Astrocyte (in vitro differentiated cells and primary cell): ENCODE results near the gene POLR1E.

Experiments used
- EZH2 ChIP-seq: IDR thresholded peaks from 2 replicates; pipeline ENCODE4 v1.6.1; 2012; ENCODE audit warnings: mild to moderate bottlenecking, low read length, inconsistent platforms; ENCODE audit not compliant: insufficient read depth
- TF ChIP-seq, protein P1 (sequence below): IDR thresholded peaks from 2 replicates; pipeline ENCODE4 v1.5.1; 2011; ENCODE audit warnings: low read depth, mild to moderate bottlenecking, inconsistent platforms, low read length, moderate library complexity; ENCODE audit not compliant: insufficient read depth

- TF ChIP-seq, protein P1, sequence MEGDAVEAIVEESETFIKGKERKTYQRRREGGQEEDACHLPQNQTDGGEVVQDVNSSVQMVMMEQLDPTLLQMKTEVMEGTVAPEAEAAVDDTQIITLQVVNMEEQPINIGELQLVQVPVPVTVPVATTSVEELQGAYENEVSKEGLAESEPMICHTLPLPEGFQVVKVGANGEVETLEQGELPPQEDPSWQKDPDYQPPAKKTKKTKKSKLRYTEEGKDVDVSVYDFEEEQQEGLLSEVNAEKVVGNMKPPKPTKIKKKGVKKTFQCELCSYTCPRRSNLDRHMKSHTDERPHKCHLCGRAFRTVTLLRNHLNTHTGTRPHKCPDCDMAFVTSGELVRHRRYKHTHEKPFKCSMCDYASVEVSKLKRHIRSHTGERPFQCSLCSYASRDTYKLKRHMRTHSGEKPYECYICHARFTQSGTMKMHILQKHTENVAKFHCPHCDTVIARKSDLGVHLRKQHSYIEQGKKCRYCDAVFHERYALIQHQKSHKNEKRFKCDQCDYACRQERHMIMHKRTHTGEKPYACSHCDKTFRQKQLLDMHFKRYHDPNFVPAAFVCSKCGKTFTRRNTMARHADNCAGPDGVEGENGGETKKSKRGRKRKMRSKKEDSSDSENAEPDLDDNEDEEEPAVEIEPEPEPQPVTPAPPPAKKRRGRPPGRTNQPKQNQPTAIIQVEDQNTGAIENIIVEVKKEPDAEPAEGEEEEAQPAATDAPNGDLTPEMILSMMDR: no peak
- no peak for TF ChIP-seq EZH2
These were observed 54.9 kb downstream of the POLR1E start for GRCh38 chr9:37540634-37541033.
